Gastrocnemius medialis (tissue), 4 donors: ENCODE results near the gene NCAPH2. TPM values are rescaled to one million over a fixed set of nuclear protein-coding genes. Genes with fewer than 3 reads are reported as not detected.

Source experiments
- ATAC-seq, 2 donors: fragments of 150-250 bp; one replicate each; pipeline ENCODE4 v1.9.1; 2016
- DNase-seq, 2 donors: peaks; one replicate each; pipeline ENCODE4 v3.0.0-alpha.2; 2019
- H3K27ac ChIP-seq, 4 donors: fragments of 200-600 bp; sonication (generic); 1 replicate in 1 of 4; 2 replicates in 3 of 4; pipeline ENCODE4 v1.5.1; 2016 to 2018; ENCODE audit warnings: mild to moderate bottlenecking in 2 of 4, moderate library complexity in 1 of 4
- H3K27me3 ChIP-seq, 3 donors: fragments of 200-600 bp; sonication (generic) in 2 of 3; 1 replicate in 1 of 3; 2 replicates in 2 of 3; pipeline versions ENCODE4 v1.5.1 to v1.6.0; 2016 to 2019; ENCODE audit warnings: mild to moderate bottlenecking in 1 of 3, moderate library complexity in 1 of 3
- H3K36me3 ChIP-seq, 2 donors: fragments of 200-600 bp; sonication (generic) in 1 of 2; one replicate each; pipeline ENCODE4 v1.5.1; 2017 to 2018
- H3K4me1 ChIP-seq, 2 donors: fragments of 200-600 bp; sonication (generic) in 1 of 2; one replicate each; pipeline ENCODE4 v1.5.1; 2016 to 2017; ENCODE audit warnings: mild to moderate bottlenecking in 2 of 2
- H3K4me3 ChIP-seq, 4 donors: fragments of 200-600 bp; sonication (generic) in 3 of 4; 1 replicate in 1 of 4; 2 replicates in 3 of 4; pipeline ENCODE4 v1.5.1; 2016 to 2019; ENCODE audit warnings: mild to moderate bottlenecking in 2 of 4
- H3K9me3 ChIP-seq, 3 donors: fragments of 200-600 bp; sonication (generic) in 2 of 3; 1 replicate in 1 of 3; 2 replicates in 2 of 3; pipeline ENCODE4 v1.5.1; 2016 to 2019
- POLR2A ChIP-seq, 2 donors: fragments of 450-650 bp; IDR thresholded peaks; one replicate each; pipeline ENCODE4 v1.6.1; 2017; ENCODE audit warnings: antibody characterized with exemption in 2 of 2, mild to moderate bottlenecking in 2 of 2, moderate library complexity in 2 of 2
- in situ Hi-C, 4 donors: fragments of 200-750 bp; cut with MboI; loops; one replicate each; pipeline versions ENCODE4 v1.15.0 to v1.8.0; 2017; ENCODE audit warnings: low sequenced_read_pairs in 4 of 4
- intact Hi-C: fragments of 100-400 bp; cut with DNase I; formaldehyde crosslinking; loops from one replicate; pipeline ENCODE4 v1.15.1; 2023; ENCODE audit warnings: low total_unique reads
- total RNA-seq, 4 donors: library from RNA; depleted of rRNA; stranded (reverse); fragments of >200 nt; gene quantifications; one replicate each; pipeline versions ENCODE4 v1.1.0 to v1.2.3, GENCODE V29; 2016
- TF ChIP-seq, protein P1 (sequence below), 5 experiments: fragments of 450-650 bp in 3 of 5; fragments of 200-600 bp in 2 of 5; sonication (generic) in 2 of 5; IDR thresholded peaks in 4 of 5; conservative IDR thresholded peaks in 1 of 5; 1 replicate in 4 of 5; 2 replicates in 1 of 5; pipeline ENCODE4 v1.5.1; 2016 to 2019; ENCODE audit warnings: antibody characterized with exemption in 5 of 5, mild to moderate bottlenecking in 3 of 5, moderate library complexity in 3 of 5

NCAPH2 gene
- total RNA-seq, 4 donors from 2014 or later: 19.0 to 29.3 (median 23.4) TPM

DNA sequence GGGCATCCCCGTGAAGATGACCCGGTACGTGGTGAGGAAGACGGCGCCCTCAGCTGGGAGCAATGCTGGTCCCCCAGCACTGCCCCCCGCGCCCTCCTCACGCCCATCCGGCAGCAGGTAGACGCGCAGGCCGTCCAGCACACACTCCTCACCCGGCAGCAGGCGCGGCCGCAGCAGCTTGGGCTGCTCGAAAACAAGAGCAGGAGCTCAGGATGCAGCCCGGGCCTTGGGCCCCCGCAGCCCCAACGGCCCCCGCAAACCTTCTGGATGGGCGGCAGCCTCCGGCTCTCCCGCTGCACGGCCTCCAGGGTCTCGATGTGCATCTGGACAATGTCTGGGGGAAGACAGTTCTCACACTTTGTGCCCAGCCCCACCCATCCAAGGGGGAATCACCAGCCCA lies 46.5 kb upstream of the NCAPH2 start:
- intact Hi-C loops: no loop called here

DNA sequence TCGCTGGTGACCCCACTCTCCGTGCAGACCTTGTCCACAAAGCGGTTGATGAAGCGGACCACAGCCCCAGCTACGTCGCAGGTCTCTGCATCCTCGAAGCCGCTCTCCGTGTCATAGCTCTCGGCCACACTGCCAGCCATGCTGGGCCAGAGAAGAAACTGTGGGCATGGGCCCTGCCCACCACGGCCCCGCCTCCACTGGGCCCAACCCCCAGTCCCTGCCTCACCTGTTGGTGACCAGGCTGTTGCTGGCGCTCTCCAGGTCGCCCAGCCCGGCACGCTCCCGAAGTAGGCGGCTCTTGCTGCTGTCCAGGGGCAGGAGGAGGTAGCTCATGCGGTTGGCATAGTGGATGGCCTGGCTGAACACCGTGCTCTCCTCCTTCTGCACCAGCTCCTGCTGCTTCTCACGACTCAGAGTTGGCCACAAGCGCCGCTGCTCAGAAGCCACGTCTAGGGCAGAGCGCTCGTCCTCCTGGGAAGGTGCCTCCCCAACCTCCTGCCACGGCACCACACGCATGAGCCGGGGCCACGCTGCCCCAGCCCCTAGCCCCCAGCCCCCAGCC lies 46.0 kb upstream of the NCAPH2 start:
- intact Hi-C loops: no loop called here
- peaks cover 0 to 98% of the 10 kb centered on the region in 2 donors for H3K36me3 ChIP-seq
- no peak overlapping the region for H3K4me3 ChIP-seq
- no peaks in the 10 kb centered on the region for H3K27me3 ChIP-seq
- H3K4me1 ChIP-seq: no peaks in the 10 kb centered on the region
- in situ Hi-C loops: no loop called here
- DNase-seq: no peak
- TF ChIP-seq POLR2A (IDR thresholded peaks at IDR 0.05): no peak
- TF ChIP-seq, protein P1, sequence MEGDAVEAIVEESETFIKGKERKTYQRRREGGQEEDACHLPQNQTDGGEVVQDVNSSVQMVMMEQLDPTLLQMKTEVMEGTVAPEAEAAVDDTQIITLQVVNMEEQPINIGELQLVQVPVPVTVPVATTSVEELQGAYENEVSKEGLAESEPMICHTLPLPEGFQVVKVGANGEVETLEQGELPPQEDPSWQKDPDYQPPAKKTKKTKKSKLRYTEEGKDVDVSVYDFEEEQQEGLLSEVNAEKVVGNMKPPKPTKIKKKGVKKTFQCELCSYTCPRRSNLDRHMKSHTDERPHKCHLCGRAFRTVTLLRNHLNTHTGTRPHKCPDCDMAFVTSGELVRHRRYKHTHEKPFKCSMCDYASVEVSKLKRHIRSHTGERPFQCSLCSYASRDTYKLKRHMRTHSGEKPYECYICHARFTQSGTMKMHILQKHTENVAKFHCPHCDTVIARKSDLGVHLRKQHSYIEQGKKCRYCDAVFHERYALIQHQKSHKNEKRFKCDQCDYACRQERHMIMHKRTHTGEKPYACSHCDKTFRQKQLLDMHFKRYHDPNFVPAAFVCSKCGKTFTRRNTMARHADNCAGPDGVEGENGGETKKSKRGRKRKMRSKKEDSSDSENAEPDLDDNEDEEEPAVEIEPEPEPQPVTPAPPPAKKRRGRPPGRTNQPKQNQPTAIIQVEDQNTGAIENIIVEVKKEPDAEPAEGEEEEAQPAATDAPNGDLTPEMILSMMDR (IDR thresholded peaks at IDR 0.05 in 4 of 5, conservative IDR thresholded peaks at IDR 0.05 in 1 of 5): no peak
- ATAC-seq: no peak
- no peaks in the 10 kb centered on the region for H3K9me3 ChIP-seq
- H3K27ac ChIP-seq: no peak overlapping the region

More for the DNA sequence above, 46.5 kb upstream of the NCAPH2 start:
- Histone ChIP-seq H3K9me3 (no peaks in the 10 kb centered on the region), H3K4me3 (no peak overlapping the region), H3K27ac (no peak overlapping the region), H3K4me1 (no peaks in the 10 kb centered on the region), H3K36me3 (peaks cover 0 to 97% of the 10 kb centered on the region in 2 donors), H3K27me3 (no peaks in the 10 kb centered on the region)
- in situ Hi-C loops: no loop called here
- DNase-seq (no peak), ATAC-seq (no peak)
- TF ChIP-seq, protein P1 (IDR thresholded peaks at IDR 0.05 in 4 of 5, conservative IDR thresholded peaks at IDR 0.05 in 1 of 5): no peak
- no peak for TF ChIP-seq POLR2A (IDR thresholded peaks at IDR 0.05)

DNA sequence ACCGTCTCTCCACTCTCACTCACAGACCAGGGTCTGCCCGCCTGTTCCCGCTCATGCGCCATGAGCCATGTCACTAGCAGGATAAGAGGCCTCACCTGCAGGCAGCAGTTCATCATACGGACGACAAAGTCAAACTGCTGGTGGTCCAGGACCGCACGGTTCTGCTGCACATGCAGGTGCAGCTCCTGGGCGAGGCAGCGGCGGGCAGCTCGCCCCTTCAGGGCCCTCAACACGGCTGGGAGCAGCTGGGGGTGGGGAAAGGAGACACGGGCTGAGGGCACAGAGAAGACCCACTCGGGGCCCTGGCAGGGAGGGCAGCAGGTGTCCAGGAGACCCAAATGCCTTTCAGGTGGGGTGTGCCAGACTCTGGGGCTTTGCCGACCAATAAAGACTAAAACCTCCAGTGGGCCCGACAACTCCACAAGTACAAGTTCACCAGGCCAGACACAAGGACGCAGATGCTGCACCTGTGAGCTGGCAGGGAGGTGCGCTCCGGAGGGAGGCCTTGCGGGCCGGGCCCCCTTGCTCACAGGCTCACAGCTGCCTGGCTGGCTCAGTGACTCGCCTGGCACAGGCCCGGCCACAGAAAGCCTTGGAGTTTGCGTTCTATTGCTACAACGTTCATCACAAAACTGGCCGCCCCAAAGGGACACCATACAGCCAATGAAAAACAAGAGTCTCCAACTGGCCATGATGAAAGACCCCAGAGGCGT lies 44.7 kb upstream of the NCAPH2 start:
- ATAC-seq (no peak), DNase-seq (no peak)
- intact Hi-C loops (no loop called here), in situ Hi-C loops (no loop called here)
- H3K9me3 ChIP-seq: no peaks in the 10 kb centered on the region
- H3K4me3 ChIP-seq: no peak overlapping the region
- H3K36me3 ChIP-seq: peaks cover 0 to 93% of the 10 kb centered on the region in 2 donors
- no peaks in the 10 kb centered on the region for H3K4me1 ChIP-seq
- H3K27me3 ChIP-seq: no peaks in the 10 kb centered on the region
- TF ChIP-seq, protein P1 (IDR thresholded peaks at IDR 0.05 in 4 of 5, conservative IDR thresholded peaks at IDR 0.05 in 1 of 5): no peak
- TF ChIP-seq POLR2A (IDR thresholded peaks at IDR 0.05): no peak
- H3K27ac ChIP-seq: no peak overlapping the region

DNA sequence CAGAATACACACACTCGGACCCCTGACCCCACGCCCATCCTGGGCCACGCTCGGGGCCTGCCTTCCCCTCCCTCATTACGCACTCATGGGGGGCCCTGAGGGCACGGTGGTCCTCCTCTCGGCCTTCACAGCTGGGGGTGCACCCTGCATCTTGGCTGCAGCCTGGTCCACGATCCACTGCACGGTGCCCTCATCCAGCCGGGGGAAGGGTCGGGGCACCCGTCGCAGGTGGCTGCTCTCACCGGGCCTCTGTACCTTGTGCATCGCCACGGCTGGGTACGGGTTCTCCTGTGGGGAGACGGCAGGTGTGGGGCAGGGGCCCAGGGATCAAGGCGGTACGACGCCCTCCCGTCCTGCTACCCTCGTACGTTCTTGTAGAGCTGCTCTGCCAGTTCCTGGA lies 43.6 kb upstream of the NCAPH2 start:
- intact Hi-C loops: no loop called here
- Histone ChIP-seq H3K4me1 (peaks cover 0 to 2% of the 10 kb centered on the region in 2 donors), H3K9me3 (no peaks in the 10 kb centered on the region), H3K27ac (no peak overlapping the region), H3K4me3 (no peak overlapping the region), H3K36me3 (peaks cover 0 to 82% of the 10 kb centered on the region in 2 donors), H3K27me3 (no peaks in the 10 kb centered on the region)
- no peak for TF ChIP-seq POLR2A (IDR thresholded peaks at IDR 0.05)
- TF ChIP-seq, protein P1 (IDR thresholded peaks at IDR 0.05 in 4 of 5, conservative IDR thresholded peaks at IDR 0.05 in 1 of 5): no peak
- DNase-seq: no peak
- in situ Hi-C loops: no loop called here
- ATAC-seq: no peak
